GM19035 (cell line): Measurements from ENCODE around the gene ASAP2.

Source experiments
- ATAC-seq: cut with Tn5 transposase; IDR thresholded peaks from one replicate; pipeline ENCODE4 v1.9.1; 2021; ENCODE audit not compliant: unreplicated experiment

ASAP2 gene

GRCh38 chr2:9419541-9419940, 212.9 kb downstream of the ASAP2 start:
- no peak for ATAC-seq

GRCh38 chr2:9420495-9420894, 213.9 kb downstream of the ASAP2 start:
- no peak for ATAC-seq

DNA sequence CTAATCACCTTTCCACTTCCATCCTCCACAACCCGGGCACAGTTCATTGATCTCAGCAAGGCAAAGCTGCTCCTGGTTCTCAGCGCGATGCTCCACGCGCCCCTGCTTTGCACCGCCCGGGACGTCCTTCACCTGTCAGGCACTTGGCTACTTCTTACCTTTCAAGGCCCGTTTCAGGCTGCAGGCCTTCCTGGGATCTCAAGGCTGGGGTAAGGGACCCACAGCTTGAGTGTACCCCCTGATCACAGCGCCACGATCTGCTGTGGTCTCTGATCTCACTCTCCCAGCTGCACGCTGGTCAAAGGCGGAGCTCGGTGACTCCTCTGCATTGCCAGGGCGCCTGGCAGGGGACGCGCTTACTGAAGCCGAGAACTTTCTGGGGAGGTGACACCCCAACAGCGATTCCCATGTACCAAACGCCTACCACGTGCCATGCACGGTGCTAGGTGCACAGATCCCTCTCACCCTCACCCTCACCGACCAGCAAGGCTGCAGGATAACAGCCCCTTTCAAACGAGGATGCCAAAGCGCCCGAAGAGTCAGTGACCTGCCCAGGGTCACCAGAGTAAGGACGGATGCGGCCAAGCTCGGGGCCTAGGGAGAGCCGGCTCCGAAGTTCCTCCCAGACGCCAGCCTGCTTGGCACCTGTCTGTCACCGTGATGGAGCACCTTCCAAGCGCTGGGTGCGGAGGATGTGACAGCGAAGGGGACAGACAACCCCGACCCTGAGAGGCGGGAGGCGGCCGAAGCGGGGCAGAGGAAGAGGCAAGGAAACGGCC, 215.9 kb downstream of the ASAP2 start:
- peak; percentile 31 for ATAC-seq

DNA sequence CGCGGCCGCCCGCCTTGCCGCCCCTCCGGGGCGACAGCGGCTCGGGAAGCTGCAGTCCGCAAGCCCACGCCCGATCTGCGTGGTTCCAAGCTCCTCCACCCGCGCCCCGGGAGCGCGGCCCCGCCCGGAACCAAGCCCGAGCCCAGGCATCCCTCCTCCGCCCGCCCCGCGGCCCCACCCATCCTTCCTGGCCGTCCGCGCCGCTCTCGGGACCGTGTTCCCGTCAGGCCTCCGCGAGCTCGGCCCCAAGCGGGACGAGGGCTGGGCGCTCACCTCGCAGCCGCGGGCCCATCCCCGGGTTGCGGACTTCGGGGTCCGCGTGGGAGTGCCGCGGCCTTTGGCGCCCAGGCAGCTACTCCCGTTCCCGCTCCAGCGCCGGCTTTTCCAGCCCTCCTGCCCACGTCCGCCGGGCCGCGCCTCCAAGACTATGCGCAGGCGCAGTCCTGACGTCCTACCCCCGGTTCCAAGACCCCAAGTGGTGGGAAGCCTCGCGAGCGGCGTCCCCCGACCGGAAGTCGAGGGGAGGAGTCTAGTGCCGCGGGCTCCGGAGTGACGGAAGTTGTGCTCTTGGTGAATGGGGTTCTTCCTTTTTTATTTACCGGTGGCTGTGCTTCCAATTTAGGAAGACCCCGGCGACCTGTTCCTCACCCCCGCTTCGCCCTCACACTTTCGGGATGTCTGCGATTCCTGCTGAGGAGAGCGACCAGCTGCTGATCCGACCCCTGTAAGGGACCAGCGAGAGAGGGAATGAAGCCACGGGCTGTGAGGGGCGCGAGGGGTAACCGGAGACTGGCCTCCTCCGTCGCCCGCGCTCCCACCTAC, 216.7 kb downstream of the ASAP2 start, which contains the start of the genes CPSF3 and ITGB1BP1:
TSS of gene CPSF3 (plus strand) at position 555 of the 822 bp plus-strand sequence. CDS start at position 675, 120 bp downstream.
TSS of gene ITGB1BP1 (minus strand) at position 429 of the 822 bp plus-strand sequence. CDS start 4,831 bp downstream, outside the sequence.
- peak; percentile 81 for ATAC-seq

DNA sequence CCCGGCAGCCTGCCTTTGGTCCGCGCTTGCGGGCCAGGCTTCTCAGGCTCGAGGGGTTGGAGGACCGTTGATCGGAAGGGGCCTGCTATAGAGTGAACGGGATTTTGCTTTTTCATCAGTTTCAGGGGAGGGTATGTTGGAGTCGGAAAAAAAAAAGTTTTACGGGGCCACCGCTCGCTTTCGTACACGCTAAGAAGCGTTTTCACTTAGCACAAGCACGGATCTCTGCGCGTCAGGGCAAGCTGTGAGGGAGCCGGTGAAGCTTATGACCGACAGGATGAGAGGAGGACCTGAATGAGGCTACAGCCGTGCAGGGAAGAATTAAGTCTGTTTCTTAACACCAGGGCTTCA, 217.3 kb downstream of the ASAP2 start:
- ATAC-seq = peak; percentile 9

GRCh38 chr2:9424447-9425164, 218.0 kb downstream of the ASAP2 start:
- ATAC-seq = no peak

DNA sequence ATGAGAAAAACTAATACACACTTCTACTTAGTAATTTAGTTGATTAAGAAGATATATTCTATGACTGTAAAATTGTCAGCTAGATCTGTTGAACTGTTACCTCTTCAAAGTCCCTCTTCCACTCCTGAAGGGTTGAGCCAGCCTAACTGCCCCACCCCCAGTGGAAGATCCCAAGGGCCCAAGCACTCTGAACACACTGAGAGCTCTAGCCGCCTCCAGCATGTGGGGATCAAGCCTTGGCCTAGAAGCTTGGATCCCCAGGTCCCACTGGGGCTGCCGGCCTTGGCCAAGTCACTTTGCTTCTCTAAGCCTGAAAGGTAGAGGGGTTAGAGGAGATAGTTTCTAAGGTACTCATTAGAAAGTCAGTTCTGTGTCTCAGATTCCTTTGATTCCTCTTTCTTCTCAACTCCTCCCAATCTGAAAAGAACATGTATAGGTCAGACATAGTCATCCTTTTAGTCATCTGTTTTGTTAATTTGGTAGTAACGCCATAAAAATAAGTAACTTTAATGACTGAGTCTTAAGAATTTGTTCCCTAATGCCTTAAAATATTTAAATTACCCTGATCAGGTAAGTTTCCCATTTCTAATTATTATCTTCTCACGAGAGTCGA, 222.5 kb downstream of the ASAP2 start:
- ATAC-seq = no peak

DNA sequence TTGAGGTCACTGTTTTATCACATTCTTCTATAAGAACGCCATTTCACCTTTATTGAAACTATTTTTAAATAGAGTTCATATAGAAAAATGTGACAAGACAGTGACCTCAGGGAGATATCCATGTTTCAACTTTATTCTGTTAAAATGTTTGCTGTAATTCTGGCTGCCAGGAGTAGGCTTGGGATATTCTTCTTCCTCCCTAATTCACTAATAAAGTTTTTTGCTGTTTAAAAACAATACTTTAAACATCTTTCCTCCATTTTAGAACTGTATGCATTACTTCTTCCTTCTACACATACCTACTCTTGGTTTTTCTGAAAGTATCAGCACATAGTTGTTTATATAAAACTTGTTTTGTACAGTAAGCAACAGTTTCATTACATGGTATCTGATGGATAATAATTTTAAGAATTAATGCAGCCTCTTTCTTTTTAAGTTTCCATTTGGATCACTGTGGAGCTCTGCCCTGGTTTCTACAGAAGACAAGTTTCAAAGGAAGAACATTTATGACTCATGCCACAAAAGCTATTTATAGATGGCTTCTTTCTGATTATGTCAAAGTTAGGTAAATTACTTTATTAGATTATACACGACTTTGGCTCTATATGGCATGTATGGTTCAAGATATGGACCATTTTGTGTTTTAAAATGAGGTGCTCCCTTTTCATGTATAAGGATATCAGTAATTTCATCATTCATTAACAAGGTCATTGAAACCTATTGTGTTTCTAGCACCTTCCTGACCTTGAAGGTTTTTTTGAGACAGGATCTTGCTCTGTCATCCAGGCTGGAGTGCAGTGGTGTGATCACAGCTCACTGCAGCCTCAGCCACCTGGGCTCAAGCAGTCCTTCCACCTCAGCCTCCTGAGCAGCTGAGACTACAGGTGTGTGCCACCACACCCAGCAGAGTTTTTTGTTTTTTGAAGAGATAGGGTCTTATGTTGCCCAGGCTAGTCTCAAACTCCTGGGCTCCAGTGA, 224.0 kb downstream of the ASAP2 start:
- ATAC-seq = no peak

- no peak for ATAC-seq
Observed at GRCh38 chr2:9434489-9434888, 227.9 kb downstream of the ASAP2 start.

- no peak for ATAC-seq
Observed at GRCh38 chr2:9439536-9439935, 232.9 kb downstream of the ASAP2 start.

DNA sequence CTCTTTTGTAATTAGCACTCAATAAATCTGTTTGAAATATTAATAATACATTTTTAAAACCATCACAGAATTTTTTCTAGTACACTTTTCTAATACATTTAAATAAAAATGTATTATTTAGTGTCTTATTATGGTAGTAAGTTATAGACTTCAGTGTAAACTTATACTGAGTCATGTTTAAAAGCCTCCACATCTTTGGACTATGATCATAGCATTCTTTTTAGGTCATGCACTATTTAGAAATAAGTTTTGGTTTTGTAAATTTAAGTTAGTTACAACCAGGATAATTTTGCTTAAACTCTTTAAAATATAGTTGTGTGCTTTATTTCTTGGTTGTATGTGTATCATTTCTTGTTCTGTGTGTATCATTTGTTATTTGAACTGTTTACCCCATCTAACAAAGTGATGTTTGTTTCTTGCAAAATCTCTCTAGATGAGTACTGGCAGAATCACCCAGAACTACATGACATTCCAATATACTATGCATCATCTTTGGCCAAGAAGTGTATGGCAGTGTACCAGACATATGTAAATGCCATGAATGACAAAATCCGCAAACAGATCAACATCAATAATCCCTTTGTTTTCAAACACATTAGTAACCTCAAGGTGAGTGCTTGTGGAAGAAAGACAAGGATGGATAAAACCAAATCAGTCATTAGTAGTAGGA, 233.6 kb downstream of the ASAP2 start:
- no peak for ATAC-seq

GRCh38 chr2:9441556-9441955, 234.9 kb downstream of the ASAP2 start:
- ATAC-seq = no peak

GRCh38 chr2:9443526-9443925, 236.9 kb downstream of the ASAP2 start:
- no peak for ATAC-seq

DNA sequence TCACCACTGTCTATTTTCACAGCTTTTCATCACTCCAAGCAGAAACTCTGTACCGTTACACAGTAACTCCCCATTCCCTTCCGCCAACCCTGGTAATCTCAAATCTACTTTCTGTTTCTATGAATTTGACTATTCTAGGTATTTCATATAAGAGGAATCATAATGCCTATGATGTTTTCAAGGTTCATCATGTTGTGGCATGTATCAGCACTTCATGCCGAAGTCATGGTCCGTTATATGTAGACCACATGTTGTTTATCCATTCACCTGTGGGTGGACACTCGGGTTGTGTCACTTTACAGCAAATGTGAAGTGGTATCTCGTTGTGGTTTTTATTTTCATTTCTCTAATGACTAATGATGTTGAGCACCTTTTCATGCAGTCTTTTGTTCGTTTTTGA, 238.5 kb downstream of the ASAP2 start:
- ATAC-seq = no peak

DNA sequence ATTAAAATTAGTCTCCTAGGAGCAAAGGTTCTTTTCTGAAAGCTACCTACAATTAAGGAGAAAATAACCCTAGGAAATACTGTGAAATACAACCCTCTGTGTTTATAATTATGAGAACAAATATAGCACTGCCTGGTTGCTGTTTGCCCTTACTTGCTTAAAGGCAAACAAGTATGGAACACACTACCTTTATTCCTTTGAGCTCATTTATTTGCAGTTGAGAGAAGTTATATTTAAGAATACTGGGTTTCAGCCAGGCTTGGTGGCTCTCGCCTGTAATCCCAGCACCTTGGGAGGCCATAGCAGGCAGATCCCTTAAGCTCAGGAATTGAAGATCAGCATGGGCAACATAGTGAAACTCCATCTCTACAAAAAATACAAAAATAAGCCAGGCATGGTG, 244.6 kb downstream of the ASAP2 start:
- no peak for ATAC-seq
